IPS-NIHi7 (cell line): Measurements from ENCODE around the gene RAB41.
A peak's percentile ranks its signal among the peaks of the same experiment; 100 is the strongest.
"Not testable (repeated sequence)": the region's sequence is repeated elsewhere in the genome, so short reads cannot be mapped to it uniquely, and the experiment has no call there.

Experiments used
- DNase-seq: peaks from one replicate; pipeline ENCODE4 v3.0.0; 2012; ENCODE audit warnings: mixed read lengths; ENCODE audit errors: extremely low spot score

Gene RAB41

GRCh38 chrX:70281951-70282350 lies at the start of gene RAB41:
TSS of gene RAB41 (plus strand) at chrX:70282172. CDS start at chrX:70282218, 46 bp downstream.
- no peak for DNase-seq

GRCh38 chrX:70234355-70234754 lies 47.6 kb upstream of the RAB41 start, which contains the start of gene AWAT1:
TSS of gene AWAT1 (plus strand) at chrX:70234655. CDS start at chrX:70234696, 41 bp downstream.
- DNase-seq = no peak

GRCh38 chrX:70240751-70241150 lies 41.2 kb upstream of the RAB41 start:
- no peak for DNase-seq

- DNase-seq = no peak
Measured at GRCh38 chrX:70241501-70241900, 40.5 kb upstream of the RAB41 start.

- not testable (repeated sequence) for DNase-seq
Measured at GRCh38 chrX:70243601-70244000, 38.4 kb upstream of the RAB41 start.

GRCh38 chrX:70244881-70245280 lies 37.1 kb upstream of the RAB41 start:
- DNase-seq = no peak

- DNase-seq = no peak
Measured at GRCh38 chrX:70247252-70247651, 34.7 kb upstream of the RAB41 start.

- no peak for DNase-seq
Measured at GRCh38 chrX:70252491-70252890, 29.5 kb upstream of the RAB41 start.

- no peak for DNase-seq
Measured at GRCh38 chrX:70253377-70254062, 28.5 kb upstream of the RAB41 start.

GRCh38 chrX:70254063-70254400 lies 27.9 kb upstream of the RAB41 start:
- DNase-seq = no peak

GRCh38 chrX:70254909-70255308 lies 27.1 kb upstream of the RAB41 start:
- no peak for DNase-seq

GRCh38 chrX:70255452-70255851 lies 26.5 kb upstream of the RAB41 start:
- DNase-seq = no peak

GRCh38 chrX:70257423-70258288 lies 24.3 kb upstream of the RAB41 start:
- DNase-seq = no peak

GRCh38 chrX:70260104-70260503 lies 21.9 kb upstream of the RAB41 start, which contains the start of gene P2RY4:
TSS of gene P2RY4 (minus strand) at chrX:70260204. CDS start at chrX:70259624, 580 bp downstream.
- no peak for DNase-seq

- DNase-seq = peak; percentile 74
Measured at GRCh38 chrX:70262952-70263567, 18.9 kb upstream of the RAB41 start.

- no peak for DNase-seq
Measured at GRCh38 chrX:70264784-70265183, 17.2 kb upstream of the RAB41 start.

GRCh38 chrX:70268034-70268433 lies 13.9 kb upstream of the RAB41 start, which contains the start of gene ARR3:
TSS of gene ARR3 (plus strand) at chrX:70268334. CDS start at chrX:70269386, 1,052 bp downstream.
- DNase-seq = no peak

GRCh38 chrX:70274029-70274428 lies 7.9 kb upstream of the RAB41 start:
- not testable (repeated sequence) for DNase-seq

GRCh38 chrX:70279081-70279480 lies 2.9 kb upstream of the RAB41 start:
- DNase-seq = no peak

- DNase-seq = no peak
Measured at GRCh38 chrX:70280573-70280972, 1.4 kb upstream of the RAB41 start.

- DNase-seq = no peak
Measured at GRCh38 chrX:70289168-70289792, 7.3 kb downstream of the RAB41 start.
